HepG2 (cell line): ENCODE results near the gene UNC93A. TPM values are rescaled to one million over a fixed set of nuclear protein-coding genes. Genes with fewer than 3 reads are reported as not detected.

Source experiments
- CBX2 ChIP-seq, 2 experiments: fragments of 200-600 bp in 1 of 2; sonication (generic); formaldehyde crosslinking in 1 of 2; IDR thresholded peaks; 2 replicates each; pipeline versions ENCODE4 v1.7.0 to v1.8.1; 2018 to 2022; ENCODE audit warnings: low read depth in 2 of 2, low read length in 1 of 2, mild to moderate bottlenecking in 1 of 2, missing genetic modification reagents in 1 of 2
- DNMT1 ChIP-seq: sonication (generic); formaldehyde crosslinking; IDR thresholded peaks from 2 replicates; pipeline ENCODE4 v1.5.1; 2020; ENCODE audit warnings: mild to moderate bottlenecking, missing genetic modification reagents
- ELF3 ChIP-seq: IDR thresholded peaks from 2 replicates; pipeline ENCODE4 v1.6.1; 2016; ENCODE audit warnings: missing genetic modification reagents, missing compliant biosample characterization
- HNRNPLL ChIP-seq: fragments of 200-400 bp; formaldehyde crosslinking; IDR thresholded peaks from 2 replicates; pipeline ENCODE4 v1.6.1; 2017; ENCODE audit warnings: mild to moderate bottlenecking, low read depth, low read length; ENCODE audit not compliant: poor library complexity, severe bottlenecking
- MLXIP ChIP-seq: sonication (generic); formaldehyde crosslinking; IDR thresholded peaks from 2 replicates; pipeline ENCODE4 v1.9.0; 2021; ENCODE audit warnings: missing genetic modification reagents, borderline replicate concordance
- NCOA1 ChIP-seq: sonication (generic); formaldehyde crosslinking; IDR thresholded peaks from 2 replicates; pipeline ENCODE4 v1.9.0; 2021; ENCODE audit warnings: missing genetic modification reagents
- RARG ChIP-seq: sonication (generic); formaldehyde crosslinking; IDR thresholded peaks from 2 replicates; pipeline ENCODE4 v1.4.0; 2020; ENCODE audit warnings: low read depth, mild to moderate bottlenecking, missing genetic modification reagents
- SP4 ChIP-seq: sonication (generic); formaldehyde crosslinking; IDR thresholded peaks from 2 replicates; pipeline ENCODE4 v1.8.1; 2023; ENCODE audit warnings: mild to moderate bottlenecking, missing genetic modification reagents
- SPEN ChIP-seq: sonication (generic); formaldehyde crosslinking; IDR thresholded peaks from 2 replicates; pipeline ENCODE4 v1.5.1; 2020; ENCODE audit warnings: low read depth, mild to moderate bottlenecking, missing genetic modification reagents
- SRF ChIP-seq: IDR thresholded peaks from 2 replicates; pipeline ENCODE4 v1.6.1; 2011; ENCODE audit warnings: mild to moderate bottlenecking, low read depth, low read length, moderate library complexity
- ZFP36 ChIP-seq: fragments of 150-350 bp; IDR thresholded peaks from 2 replicates; pipeline ENCODE4 v1.6.1; 2018; ENCODE audit warnings: borderline replicate concordance, low read length, low read depth; ENCODE audit not compliant: partially characterized antibody
- ZNF142 ChIP-seq: sonication (generic); formaldehyde crosslinking; IDR thresholded peaks from 2 replicates; pipeline ENCODE4 v1.4.0; 2020; ENCODE audit warnings: missing genetic modification reagents
- ZNF775 ChIP-seq: sonication (generic); formaldehyde crosslinking; IDR thresholded peaks from 2 replicates; pipeline ENCODE4 v1.4.0; 2020; ENCODE audit warnings: missing genetic modification reagents, mild to moderate bottlenecking, moderate library complexity, borderline replicate concordance
- polyA plus RNA-seq, 8 experiments: library from polyadenylated mRNA; depleted of rRNA in 3 of 8; stranded (reverse) in 7 of 8; unstranded in 1 of 8; fragments of >200 nt; fragmentation: Illumina TruSeq in 4 of 8; extraction: Trizol in 4 of 8; gene quantifications; 2 replicates each; pipeline versions ENCODE4 v1.2.1 to v1.2.3, GENCODE V29; 2011 to 2016; ENCODE audit warnings: low read depth in 4 of 8, missing spikeins in 1 of 8, mixed read lengths in 1 of 8; ENCODE audit not compliant: insufficient read depth in 1 of 8
- total RNA-seq, 5 experiments: library from RNA; depleted of rRNA; stranded (reverse); fragments of >200 nt; fragmentation: Illumina TruSeq; extraction: Trizol; gene quantifications; 2 replicates each; pipeline ENCODE4 v1.2.3, GENCODE V29; 2016; ENCODE audit warnings: low read depth in 1 of 5
- TF ChIP-seq, protein P1 (sequence below): sonication (generic); formaldehyde crosslinking; IDR thresholded peaks from 2 replicates; pipeline ENCODE4 v1.4.0; 2020; ENCODE audit warnings: low read depth, missing genetic modification reagents

Gene UNC93A
- total and polyA plus RNA-seq, 2 of the 13 experiments (the other 11 are each of a cell fraction or from before 2014, with no cell fraction given): 11.0 to 42.7 TPM

DNA sequence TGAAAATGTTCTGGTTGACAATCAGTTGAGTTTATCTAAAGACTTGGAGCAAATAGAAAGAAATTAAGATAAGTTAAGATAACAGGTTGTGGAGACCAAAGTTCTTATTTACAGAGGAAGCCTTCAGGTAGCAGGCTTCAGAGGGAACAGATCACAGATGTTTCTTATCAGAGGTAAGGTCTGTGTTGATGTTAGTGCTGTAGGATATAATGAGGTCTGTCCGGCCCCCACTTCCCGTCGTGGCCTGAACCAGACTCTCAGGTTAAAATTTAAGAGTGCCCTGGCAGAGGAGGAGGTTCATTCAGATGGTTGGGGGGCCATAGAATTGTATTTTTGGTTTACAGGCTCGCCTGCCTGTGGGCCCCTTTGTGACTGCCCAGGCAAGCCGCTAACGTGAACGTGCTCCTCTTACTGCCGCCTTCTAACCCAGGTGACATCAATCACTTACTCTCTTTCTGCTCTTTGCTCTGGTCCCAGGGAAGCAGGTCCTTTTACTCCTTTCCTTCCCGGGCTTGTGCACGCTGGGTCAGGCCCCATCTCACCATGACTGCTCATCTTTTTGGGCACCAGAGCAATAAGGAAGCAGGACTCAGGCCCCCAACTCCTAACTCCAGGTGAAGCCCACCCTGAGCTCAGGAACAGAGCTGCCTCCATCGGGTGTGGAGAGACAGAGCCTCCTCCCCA, 18.3 kb upstream of the UNC93A start (continued):
- TF ChIP-seq DNMT1 (CRISPR knock-in tag) (no peak), CBX2 (IDR thresholded peaks at IDR 0.05; ENCODE audit: low read depth, low read length) (no peak), CBX2 (CRISPR knock-in tag; IDR thresholded peaks at IDR 0.05; ENCODE audit: low read depth) (no peak), ELF3 (CRISPR knock-in tag) (no peak), NCOA1 (no peak), SP4 (CRISPR knock-in tag) (peak; percentile 48; the same call in 1 of the 2 replicates), ZNF775 (CRISPR knock-in tag) (no peak), ZNF142 (CRISPR knock-in tag) (no peak), SPEN (CRISPR knock-in tag) (no peak), RARG (CRISPR knock-in tag) (no peak), SRF (no peak), HNRNPLL (no peak), MLXIP (no peak), ZFP36 (no peak)
- TF ChIP-seq, protein P1, sequence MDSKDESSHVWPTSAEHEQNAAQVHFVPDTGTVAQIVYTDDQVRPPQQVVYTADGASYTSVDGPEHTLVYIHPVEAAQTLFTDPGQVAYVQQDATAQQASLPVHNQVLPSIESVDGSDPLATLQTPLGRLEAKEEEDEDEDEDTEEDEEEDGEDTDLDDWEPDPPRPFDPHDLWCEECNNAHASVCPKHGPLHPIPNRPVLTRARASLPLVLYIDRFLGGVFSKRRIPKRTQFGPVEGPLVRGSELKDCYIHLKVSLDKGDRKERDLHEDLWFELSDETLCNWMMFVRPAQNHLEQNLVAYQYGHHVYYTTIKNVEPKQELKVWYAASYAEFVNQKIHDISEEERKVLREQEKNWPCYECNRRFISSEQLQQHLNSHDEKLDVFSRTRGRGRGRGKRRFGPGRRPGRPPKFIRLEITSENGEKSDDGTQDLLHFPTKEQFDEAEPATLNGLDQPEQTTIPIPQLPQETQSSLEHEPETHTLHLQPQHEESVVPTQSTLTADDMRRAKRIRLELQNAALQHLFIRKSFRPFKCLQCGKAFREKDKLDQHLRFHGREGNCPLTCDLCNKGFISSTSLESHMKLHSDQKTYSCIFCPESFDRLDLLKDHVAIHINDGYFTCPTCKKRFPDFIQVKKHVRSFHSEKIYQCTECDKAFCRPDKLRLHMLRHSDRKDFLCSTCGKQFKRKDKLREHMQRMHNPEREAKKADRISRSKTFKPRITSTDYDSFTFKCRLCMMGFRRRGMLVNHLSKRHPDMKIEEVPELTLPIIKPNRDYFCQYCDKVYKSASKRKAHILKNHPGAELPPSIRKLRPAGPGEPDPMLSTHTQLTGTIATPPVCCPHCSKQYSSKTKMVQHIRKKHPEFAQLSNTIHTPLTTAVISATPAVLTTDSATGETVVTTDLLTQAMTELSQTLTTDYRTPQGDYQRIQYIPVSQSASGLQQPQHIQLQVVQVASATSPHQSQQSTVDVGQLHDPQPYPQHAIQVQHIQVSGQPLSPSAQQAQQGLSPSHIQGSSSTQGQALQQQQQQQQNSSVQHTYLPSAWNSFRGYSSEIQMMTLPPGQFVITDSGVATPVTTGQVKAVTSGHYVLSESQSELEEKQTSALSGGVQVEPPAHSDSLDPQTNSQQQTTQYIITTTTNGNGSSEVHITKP (CRISPR knock-in tag): no peak
